ENCODE measurements around the gene POLR3K.

The POLR3K gene

DNA sequence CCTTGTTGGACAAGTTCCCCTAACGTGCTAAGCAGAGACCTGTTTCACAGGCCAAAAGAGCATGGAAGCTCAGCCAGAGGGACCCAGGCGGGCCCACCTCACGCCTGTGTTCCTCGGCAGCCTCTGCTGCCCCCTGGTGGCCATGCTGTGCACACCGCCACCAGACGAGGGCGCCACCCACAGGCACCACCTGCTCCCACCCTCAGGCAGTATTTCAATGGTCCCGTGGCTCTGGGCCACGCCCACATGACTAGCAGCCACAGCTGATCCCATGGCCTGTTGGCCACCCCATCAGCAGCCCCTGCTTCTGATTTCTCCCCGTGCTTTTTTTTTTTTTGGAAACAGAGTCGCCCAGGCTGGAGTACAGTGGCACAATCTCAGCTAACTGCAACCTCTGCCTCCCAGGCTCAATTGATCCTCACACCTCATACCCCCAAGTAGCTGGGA, 43.5 kb upstream of the POLR3K start (continued):
- TF ChIP-seq ZBTB17 (tag by site-specific recombination; IDR thresholded peaks at IDR 0.05), result peak; percentile 53; the same call in 1 of the 2 replicates
- TF ChIP-seq ZNF214 (tag by site-specific recombination; IDR thresholded peaks at IDR 0.05; ENCODE audit: borderline replicate concordance), result no peak
- TF ChIP-seq ZNF585B (tag by site-specific recombination; IDR thresholded peaks at IDR 0.05), result no peak
- no peak for TF ChIP-seq ZNF701 (tag by site-specific recombination; IDR thresholded peaks at IDR 0.05)
- no peak for TF ChIP-seq ZNF404 (tag by site-specific recombination; IDR thresholded peaks at IDR 0.05)
- TF ChIP-seq, protein P1, sequence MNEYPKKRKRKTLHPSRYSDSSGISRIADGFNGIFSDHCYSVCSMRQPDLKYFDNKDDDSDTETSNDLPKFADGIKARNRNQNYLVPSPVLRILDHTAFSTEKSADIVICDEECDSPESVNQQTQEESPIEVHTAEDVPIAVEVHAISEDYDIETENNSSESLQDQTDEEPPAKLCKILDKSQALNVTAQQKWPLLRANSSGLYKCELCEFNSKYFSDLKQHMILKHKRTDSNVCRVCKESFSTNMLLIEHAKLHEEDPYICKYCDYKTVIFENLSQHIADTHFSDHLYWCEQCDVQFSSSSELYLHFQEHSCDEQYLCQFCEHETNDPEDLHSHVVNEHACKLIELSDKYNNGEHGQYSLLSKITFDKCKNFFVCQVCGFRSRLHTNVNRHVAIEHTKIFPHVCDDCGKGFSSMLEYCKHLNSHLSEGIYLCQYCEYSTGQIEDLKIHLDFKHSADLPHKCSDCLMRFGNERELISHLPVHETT (tag by site-specific recombination; IDR thresholded peaks at IDR 0.05), result peak; percentile 62; the same call in 1 of the 2 replicates
- TF ChIP-seq SCRT1 (tag by site-specific recombination; IDR thresholded peaks at IDR 0.05; ENCODE audit: borderline replicate concordance), result peak; percentile 80
- TF ChIP-seq ZNF596 (tag by site-specific recombination; IDR thresholded peaks at IDR 0.05), result no peak
- no peak for TF ChIP-seq ZNF747 (tag by site-specific recombination; IDR thresholded peaks at IDR 0.05)
- TF ChIP-seq, protein P2, sequence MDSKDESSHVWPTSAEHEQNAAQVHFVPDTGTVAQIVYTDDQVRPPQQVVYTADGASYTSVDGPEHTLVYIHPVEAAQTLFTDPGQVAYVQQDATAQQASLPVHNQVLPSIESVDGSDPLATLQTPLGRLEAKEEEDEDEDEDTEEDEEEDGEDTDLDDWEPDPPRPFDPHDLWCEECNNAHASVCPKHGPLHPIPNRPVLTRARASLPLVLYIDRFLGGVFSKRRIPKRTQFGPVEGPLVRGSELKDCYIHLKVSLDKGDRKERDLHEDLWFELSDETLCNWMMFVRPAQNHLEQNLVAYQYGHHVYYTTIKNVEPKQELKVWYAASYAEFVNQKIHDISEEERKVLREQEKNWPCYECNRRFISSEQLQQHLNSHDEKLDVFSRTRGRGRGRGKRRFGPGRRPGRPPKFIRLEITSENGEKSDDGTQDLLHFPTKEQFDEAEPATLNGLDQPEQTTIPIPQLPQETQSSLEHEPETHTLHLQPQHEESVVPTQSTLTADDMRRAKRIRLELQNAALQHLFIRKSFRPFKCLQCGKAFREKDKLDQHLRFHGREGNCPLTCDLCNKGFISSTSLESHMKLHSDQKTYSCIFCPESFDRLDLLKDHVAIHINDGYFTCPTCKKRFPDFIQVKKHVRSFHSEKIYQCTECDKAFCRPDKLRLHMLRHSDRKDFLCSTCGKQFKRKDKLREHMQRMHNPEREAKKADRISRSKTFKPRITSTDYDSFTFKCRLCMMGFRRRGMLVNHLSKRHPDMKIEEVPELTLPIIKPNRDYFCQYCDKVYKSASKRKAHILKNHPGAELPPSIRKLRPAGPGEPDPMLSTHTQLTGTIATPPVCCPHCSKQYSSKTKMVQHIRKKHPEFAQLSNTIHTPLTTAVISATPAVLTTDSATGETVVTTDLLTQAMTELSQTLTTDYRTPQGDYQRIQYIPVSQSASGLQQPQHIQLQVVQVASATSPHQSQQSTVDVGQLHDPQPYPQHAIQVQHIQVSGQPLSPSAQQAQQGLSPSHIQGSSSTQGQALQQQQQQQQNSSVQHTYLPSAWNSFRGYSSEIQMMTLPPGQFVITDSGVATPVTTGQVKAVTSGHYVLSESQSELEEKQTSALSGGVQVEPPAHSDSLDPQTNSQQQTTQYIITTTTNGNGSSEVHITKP (tag by site-specific recombination; IDR thresholded peaks at IDR 0.05), result peak; percentile 69
- peak; percentile 56 for TF ChIP-seq SP3 (tag by site-specific recombination; IDR thresholded peaks at IDR 0.05)
- TF ChIP-seq WT1 (tag by site-specific recombination; IDR thresholded peaks at IDR 0.05), result no peak; the same call in 1 of the 2 replicates
- TF ChIP-seq, protein P3, sequence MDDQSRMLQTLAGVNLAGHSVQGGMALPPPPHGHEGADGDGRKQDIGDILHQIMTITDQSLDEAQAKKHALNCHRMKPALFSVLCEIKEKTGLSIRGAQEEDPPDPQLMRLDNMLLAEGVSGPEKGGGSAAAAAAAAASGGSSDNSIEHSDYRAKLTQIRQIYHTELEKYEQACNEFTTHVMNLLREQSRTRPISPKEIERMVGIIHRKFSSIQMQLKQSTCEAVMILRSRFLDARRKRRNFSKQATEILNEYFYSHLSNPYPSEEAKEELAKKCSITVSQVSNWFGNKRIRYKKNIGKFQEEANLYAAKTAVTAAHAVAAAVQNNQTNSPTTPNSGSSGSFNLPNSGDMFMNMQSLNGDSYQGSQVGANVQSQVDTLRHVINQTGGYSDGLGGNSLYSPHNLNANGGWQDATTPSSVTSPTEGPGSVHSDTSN (CRISPR knock-in tag; IDR thresholded peaks at IDR 0.05), result no peak
- TF ChIP-seq, protein P4, sequence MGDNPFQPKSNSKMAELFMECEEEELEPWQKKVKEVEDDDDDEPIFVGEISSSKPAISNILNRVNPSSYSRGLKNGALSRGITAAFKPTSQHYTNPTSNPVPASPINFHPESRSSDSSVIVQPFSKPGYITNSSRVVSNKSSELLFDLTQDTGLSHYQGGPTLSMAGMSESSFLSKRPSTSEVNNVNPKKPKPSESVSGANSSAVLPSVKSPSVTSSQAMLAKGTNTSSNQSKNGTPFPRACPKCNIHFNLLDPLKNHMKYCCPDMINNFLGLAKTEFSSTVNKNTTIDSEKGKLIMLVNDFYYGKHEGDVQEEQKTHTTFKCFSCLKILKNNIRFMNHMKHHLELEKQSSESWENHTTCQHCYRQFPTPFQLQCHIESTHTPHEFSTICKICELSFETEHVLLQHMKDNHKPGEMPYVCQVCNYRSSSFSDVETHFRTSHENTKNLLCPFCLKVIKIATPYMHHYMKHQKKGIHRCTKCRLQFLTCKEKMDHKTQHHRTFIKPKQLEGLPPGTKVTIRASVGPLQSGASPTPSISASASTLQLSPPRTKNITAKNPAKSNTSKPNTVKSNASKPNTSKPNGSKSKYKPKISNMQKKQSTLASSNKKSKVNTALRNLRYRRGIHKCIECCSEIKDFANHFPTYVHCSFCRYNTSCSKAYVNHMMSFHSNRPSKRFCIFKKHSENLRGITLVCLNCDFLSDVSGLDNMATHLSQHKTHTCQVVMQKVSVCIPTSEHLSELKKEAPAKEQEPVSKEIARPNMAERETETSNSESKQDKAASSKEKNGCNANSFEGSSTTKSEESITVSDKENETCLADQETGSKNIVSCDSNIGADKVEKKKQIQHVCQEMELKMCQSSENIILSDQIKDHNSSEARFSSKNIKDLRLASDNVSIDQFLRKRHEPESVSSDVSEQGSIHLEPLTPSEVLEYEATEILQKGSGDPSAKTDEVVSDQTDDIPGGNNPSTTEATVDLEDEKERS (tag by site-specific recombination; IDR thresholded peaks at IDR 0.05), result no peak
- peak; percentile 85 for TF ChIP-seq EGR2 (tag by site-specific recombination; IDR thresholded peaks at IDR 0.05; ENCODE audit: low read depth)
- TF ChIP-seq ZNF433 (tag by site-specific recombination; IDR thresholded peaks at IDR 0.05; ENCODE audit: low read depth), result no peak
- TF ChIP-seq, protein P5, sequence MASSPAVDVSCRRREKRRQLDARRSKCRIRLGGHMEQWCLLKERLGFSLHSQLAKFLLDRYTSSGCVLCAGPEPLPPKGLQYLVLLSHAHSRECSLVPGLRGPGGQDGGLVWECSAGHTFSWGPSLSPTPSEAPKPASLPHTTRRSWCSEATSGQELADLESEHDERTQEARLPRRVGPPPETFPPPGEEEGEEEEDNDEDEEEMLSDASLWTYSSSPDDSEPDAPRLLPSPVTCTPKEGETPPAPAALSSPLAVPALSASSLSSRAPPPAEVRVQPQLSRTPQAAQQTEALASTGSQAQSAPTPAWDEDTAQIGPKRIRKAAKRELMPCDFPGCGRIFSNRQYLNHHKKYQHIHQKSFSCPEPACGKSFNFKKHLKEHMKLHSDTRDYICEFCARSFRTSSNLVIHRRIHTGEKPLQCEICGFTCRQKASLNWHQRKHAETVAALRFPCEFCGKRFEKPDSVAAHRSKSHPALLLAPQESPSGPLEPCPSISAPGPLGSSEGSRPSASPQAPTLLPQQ (tag by site-specific recombination; IDR thresholded peaks at IDR 0.05), result peak; percentile 100
- TF ChIP-seq, protein P6, sequence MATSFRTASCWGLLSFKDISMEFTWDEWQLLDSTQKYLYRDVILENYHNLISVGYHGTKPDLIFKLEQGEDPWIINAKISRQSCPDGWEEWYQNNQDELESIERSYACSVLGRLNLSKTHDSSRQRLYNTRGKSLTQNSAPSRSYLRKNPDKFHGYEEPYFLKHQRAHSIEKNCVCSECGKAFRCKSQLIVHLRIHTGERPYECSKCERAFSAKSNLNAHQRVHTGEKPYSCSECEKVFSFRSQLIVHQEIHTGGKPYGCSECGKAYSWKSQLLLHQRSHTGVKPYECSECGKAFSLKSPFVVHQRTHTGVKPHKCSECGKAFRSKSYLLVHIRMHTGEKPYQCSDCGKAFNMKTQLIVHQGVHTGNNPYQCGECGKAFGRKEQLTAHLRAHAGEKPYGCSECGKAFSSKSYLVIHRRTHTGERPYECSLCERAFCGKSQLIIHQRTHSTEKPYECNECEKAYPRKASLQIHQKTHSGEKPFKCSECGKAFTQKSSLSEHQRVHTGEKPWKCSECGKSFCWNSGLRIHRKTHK (tag by site-specific recombination; IDR thresholded peaks at IDR 0.05), result no peak
- TF ChIP-seq KLF10 (tag by site-specific recombination; IDR thresholded peaks at IDR 0.05), result peak; percentile 84
- no peak for TF ChIP-seq OVOL3 (tag by site-specific recombination; IDR thresholded peaks at IDR 0.05)
- no peak for TF ChIP-seq GLI2 (tag by site-specific recombination; IDR thresholded peaks at IDR 0.05; ENCODE audit: borderline replicate concordance, low read depth)
- no peak for TF ChIP-seq ZNF16 (tag by site-specific recombination; IDR thresholded peaks at IDR 0.05; ENCODE audit: low read depth)

All from HEK293 (cell line).